Endometrial microvascular endothelial cells (primary cell): ENCODE data around the gene RNF180. TPM values are rescaled to one million over a fixed set of nuclear protein-coding genes. Genes with fewer than 3 reads are reported as not detected.

Source experiments
- in situ Hi-C: cut with HindIII; loops from 2 replicates; pipeline ENCODE4 v1.10.0; 2017; ENCODE audit warnings: low sequenced_read_pairs, low pct_unique_long_range_greater_than_20kb; ENCODE audit errors: inconsistent ontology term
- total RNA-seq: library from RNA; depleted of rRNA; stranded (reverse); fragments of >200 nt; gene quantifications from one replicate; pipeline ENCODE4 v1.2.3, GENCODE V29; 2015; ENCODE audit errors: inconsistent ontology term

Gene RNF180
- total RNA-seq, 1 donor from 2014 or later = 1.7 TPM

DNA sequence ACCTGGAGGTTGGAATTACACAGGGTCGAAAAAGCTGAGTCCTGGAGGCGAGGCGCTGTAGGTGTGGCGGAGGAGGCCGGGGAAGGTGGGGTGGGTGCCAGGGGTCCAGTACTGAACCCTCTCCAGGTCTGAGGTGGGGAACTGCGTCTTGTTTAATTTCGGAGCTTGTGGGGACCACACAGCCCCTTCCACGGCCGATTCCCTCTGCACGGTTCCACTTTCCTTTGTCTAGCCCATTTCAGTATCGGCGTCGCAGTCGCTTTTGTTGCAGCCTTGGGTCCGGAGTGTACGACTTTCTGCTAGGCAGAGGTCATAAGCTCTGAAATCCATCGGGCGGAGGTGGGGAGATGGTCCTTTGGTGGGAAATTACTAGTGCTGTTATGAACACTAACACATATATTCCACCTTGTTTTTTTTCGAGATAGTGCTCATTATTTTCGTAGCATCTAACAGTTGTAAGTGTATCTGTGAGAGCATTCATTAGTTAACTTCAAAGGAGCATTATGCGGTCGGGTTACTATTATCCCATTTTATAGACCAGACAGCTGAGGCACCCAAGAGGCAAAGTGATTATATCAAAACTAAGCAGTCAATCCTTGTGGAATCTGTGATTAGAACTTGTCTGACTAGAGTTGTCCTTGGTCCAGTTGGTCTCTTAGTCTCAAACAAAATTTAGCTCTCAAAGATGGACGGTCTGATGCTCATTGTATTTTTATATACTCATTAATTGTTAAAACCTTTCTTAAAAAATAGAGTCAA, 737 bp downstream of the RNF180 start:
- in situ Hi-C loops = no loop called here

DNA sequence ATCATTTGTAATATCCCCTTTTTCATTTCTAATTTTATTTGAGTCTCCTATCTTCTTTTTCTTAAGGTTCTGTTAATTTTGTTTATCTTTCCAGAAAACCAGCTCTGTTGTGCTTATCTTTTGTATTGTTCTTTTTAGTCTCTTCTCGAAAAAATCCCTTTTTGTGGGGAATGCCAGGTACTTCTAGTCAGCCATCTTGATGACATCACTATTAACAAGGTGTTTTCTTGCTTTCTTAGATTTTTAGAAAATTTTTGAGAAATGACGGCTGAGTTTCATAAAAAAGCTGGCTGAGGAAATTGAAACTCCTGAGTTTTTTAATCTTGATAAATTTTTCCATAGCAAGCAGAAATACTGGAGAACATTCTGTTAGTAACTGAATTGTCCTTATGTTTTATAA, 10.7 kb downstream of the RNF180 start:
- in situ Hi-C loops = no loop called here

DNA sequence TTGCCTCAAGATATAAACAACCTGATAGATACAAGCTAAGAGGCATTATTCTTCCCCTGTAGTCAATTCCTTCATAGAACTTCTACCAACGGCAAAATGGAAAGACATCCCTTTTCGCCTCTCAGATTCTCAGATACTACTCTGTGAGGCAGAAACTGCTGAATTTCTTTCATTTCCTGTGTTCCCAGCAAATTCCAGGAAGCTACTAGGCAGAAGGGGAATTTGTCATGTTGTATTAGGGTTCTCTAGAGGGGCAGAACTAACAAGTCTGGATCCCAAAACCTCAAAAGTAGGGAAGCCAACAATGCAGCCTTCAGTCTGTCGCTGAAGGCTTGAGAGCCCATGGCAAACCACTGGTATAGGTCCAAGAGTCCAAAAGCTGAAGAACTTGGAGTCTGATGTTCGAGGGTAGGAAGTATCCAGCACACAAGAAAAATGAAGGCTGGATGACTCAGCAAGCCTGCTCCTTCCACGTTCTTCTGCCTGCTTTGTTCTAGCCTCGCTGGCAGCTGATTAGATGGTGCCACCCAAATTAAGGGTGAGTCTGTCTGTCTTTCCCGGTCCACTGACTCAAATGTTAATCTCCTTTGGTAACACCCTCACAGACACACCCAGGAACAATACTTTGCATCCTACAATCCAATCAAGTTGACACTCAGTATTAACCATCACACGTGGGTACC, 15.2 kb downstream of the RNF180 start:
- in situ Hi-C loops = no loop called here

DNA sequence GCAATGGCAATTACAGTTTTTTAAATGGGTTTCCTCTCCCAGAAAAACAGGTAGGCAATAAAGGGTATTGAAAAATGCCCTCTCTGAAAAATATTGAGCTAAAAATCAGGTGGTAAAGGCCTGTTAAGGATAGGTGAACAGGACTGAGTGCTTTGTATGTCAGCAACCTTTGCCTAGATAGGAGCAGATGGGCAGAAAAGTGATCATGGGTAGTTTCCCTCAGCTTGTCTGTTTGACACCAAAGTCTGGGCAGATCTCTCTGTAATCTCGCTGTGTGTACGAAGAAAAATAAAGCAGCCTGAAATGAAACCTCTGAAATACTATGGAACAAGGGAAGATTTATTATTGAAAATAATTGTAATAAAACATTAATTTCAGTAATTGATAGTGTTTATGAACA, 15.8 kb downstream of the RNF180 start:
- in situ Hi-C loops = no loop called here

DNA sequence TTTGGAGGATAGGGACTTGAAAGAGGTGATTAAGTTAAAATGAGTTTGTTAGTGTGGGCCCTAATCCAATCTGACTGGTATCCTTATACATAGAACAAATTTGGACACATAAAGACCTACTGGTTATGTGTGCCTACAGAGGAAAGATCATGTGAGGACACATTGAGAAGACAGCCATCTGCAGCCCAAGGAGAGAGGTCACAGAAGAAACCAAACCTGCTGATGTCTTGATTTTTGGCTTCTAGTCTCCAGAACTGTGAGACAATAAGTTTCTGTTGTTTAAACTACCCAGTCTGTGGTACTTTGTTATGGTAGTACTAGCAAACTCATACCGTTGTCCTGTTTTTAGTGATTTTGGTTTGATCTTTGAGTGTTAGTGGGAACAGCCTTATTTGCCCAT, 18.3 kb downstream of the RNF180 start:
- in situ Hi-C loops = no loop called here

DNA sequence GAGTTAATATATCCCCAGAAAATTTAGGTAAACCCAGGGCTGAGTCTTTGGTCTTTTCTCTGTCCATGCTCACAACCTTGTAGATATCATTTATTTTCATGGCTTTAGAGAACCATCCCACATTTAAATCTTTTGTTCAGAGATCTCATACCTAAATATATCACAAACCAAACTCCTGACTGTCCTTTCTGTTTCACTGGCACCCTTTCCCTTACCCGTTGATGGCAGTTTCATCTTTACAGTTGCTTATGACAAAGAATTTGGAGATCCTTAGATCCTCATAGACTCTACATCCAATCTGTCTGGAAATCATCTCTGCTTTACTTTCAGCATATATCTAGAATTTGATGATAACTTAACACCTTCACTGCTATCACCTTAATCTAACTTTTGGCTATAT, 19.2 kb downstream of the RNF180 start:
- in situ Hi-C loops = no loop called here

DNA sequence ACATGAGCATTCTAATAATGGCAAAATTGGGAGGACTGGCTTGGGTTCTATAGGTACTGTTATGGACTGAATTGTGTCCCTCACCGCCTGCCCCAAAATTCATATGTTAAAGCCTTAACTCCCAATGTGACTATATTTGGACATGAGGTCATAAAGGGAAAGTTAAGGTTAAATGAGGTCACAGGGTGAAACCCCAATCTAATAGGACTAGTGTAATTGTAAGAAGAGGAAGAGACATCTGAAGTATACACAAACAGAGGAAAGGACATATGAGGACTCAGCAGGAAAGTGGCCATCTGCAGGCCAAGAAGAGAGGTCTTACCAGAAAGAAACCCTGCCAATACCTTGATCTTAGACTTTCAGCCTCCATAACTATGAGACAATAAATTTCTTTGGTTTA, 23.1 kb downstream of the RNF180 start:
- in situ Hi-C loops = no loop called here

DNA sequence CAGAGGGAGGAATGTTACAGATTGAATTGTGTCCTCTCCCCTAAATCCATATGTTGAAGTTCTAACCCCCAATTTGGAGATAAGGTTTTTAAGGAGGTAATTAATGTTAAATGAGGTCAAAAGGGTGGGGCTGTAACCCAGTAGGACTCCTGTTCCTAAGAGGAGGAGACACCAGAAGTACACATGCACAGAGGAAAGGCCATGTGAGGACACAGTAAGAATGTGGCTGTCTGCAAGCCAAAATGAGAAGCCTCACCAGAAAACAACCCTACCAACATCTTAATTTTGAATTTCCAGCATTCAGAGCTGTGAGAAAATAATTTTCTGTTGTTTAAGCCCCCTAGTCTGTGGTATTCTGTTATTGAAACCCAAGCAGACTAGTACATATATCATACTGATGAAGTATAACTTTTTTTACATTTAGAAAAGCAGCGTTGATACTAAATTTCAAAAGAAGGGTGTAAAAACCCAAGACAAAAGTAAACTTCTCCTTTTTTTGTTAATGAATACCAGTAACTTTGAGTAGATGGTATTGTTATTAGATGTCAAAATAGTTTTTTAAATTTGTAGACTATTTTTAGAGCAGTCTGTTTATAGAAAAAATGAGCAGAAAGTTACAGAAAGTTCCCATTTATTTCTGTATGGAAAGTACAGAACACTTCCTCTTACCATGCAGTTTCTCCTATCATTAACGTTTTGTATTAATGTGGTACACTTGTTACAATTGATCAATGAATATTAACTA, 25.1 kb downstream of the RNF180 start:
- in situ Hi-C loops = no loop called here

DNA sequence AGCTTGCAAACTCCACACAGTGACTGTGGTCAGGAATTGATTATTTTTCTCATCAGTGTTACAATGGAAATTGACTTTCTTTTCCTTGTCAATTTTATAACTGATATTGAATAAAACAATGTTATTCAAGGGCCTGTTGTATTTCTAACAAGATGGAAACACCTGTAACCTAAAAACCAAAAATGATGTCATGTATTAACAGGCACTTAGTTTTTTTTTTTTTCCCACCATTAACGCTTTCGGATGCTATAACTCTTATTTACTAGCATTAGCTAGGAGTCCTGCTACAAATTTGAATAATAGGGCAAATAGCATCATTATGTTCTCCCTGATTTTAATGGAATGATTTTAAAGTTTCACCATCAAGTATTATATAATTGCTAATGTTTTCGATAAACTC, 30.3 kb downstream of the RNF180 start:
- in situ Hi-C loops = no loop called here

DNA sequence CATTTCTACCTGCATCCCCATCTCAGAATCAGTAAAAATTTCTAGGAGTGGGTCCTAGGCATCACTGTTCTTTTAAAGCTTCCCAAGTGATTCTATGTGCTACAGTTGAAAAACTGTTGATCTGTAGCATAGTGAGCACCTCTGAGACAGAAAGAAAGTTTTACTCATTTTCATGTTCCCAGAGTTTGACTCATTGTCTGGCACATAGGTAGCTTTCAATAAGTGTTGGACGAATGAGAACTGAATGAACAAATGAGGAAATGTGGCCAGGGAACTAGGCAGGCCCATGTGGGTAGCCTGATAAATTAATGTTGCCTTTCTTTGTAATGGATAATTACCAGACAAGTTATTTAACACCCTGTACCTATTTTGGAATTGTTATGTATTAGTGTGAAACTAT, 33.8 kb downstream of the RNF180 start:
- in situ Hi-C loops = no loop called here

DNA sequence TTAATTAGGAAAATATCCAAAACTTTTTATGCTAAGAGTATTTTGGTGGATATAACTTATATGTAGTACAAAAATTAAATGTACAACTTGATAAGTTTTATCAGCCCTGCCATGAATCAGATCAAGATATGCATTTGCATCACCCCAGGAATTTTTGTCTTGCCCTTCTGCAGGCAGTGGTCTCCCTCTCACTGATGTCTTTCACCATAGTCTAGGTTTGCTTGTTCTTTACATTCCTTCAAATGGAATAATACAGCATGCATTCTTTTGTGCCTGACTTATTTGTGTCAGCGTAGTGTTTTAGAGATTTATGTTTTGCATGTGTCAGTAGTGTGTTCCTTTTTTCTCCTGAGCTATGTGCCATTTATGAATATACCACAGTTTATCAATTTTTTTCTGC, 36.4 kb downstream of the RNF180 start:
- in situ Hi-C loops = no loop called here

DNA sequence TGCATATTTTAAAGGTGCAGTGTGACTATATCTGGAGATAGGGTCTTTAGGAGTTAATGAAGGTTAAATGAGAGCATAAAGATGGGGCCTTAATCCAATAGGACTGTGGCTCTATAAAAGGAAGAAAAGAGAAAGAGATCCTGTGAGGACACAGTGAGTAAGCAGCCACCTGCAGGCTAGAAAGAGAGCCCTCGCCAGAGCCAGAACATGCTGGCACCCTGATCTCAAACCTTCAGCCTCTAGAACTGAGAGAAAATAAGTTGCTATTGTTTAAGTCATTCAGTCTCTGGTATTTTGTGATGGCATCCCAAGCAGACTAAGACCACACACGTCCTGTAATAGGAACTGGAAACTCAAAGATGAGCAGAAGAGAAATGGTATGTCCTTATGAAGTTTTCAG, 41.0 kb downstream of the RNF180 start:
- in situ Hi-C loops = no loop called here

DNA sequence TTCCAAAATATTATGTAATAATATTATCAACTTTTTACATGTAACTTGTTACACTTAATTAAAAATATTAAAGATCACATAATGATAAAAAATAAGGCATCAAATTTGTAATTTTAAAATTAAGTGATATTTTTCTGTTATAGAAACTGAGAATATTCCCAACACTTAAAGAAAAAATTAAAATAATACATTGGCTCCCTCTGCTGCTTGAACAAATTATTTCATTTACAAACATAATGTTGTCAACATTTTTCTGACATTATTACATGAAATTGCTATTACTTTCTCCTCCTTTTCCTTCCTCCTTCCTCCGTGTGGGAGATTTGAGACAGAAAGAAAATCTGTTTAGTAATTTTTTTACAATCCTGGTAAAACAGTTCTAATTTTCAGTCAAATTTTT, 42.3 kb downstream of the RNF180 start:
- in situ Hi-C loops = no loop called here

DNA sequence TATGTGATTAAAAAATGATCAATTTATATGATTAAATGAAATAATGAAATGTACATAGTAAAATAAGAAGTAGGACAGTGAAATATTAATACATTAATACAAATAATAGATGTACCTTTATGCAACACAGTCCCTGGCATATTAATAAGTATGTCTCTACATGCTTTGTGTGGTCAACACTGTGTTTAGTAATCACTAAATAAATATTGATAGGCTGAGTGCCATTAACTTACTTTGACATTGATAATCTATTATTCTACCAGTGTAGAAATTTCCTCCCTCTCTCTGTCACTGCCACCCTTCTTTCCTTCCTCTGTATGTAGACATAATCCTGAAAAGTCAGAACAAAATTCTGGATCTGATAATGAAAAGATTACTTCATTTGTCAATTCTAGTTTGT, 43.7 kb downstream of the RNF180 start:
- in situ Hi-C loops = no loop called here

DNA sequence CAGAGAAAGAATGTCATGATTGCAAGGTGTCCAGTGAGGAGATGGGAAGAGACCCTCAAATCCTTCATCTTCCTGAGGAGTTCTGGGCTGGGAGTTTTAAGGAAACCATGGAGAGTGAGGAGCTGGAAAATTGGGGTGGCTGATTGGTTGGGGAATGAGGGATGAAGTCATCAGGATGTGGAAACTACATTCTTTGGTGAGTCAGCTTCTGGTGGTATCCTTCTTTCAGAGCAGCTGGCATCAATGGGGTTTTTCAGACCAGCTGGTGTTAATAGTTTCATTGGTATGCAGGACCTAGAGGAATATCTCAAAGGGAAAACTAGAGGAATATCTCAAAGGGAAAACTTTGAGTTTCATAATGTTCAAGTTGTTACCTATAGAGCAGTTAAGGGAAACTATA, 45.2 kb downstream of the RNF180 start:
- in situ Hi-C loops = no loop called here

DNA sequence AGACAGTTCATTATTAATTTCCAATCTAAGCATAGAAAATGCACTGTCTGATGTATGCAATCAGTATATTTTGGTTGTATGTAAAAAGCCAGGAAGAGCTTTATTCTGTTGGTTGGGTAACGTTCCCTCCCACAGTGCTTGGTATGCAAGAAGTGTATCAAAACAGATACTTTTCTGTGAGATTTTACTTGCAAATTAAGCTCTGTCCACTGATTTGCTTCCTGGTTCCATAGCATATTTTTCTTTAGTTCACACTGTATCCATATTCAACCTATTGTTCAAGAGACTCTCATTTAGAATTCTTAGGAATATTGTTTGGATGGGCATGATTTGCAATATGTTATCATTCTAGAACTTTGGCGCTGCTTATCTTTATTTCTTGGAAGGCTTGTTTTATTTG, 47.4 kb downstream of the RNF180 start:
- in situ Hi-C loops = no loop called here

DNA sequence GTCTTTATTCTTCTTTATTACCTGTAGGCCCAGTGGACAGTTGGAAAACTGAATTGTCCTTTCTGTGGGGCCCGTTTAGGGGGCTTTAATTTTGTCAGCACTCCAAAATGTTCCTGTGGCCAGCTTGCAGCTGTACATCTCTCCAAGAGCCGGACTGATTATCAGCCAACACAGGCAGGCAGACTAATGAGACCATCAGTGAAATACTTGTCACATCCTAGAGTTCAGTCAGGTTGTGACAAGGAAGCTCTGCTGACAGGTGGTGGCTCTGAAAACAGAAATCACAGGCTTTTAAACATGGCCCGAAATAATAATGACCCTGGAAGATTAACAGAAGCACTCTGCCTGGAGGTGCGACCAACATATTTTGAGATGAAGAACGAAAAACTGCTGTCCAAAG, 47.9 kb downstream of the RNF180 start:
- in situ Hi-C loops = no loop called here

DNA sequence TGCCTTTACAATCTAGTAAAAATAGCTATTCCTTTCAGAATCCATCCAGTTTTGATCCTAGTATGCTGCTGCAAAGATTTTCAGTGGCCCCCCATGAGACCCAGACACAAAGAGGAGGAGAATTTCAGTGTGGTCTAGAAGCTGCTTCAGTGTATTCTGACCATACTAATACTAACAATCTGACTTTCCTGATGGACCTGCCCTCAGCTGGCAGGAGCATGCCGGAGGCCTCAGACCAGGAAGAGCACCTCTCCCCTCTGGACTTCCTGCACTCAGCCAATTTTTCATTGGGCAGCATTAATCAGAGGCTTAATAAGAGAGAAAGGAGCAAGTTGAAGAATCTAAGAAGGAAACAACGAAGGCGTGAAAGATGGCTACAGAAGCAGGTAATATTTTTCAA, 48.5 kb downstream of the RNF180 start:
- in situ Hi-C loops = no loop called here

DNA sequence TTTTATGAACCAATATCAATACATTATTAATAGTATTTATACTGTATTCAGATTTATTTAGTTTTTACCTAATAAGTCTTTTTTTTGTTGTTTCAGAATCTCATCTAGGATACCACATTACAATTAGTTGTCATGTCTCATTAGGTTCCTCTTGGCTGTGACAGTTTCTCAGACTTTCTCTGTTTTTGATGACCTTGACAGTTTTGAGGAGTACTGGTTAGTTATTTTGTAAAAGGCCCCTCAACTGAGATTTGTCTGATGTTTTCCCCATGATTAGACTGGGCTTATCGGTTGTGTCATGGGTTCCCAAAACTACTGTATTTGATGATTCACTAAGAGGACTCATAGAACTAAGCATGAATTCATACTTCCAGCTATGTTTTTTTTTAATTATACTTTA, 56.3 kb downstream of the RNF180 start:
- in situ Hi-C loops = no loop called here
